ENCODE results near the gene LRFN2.

DNA sequence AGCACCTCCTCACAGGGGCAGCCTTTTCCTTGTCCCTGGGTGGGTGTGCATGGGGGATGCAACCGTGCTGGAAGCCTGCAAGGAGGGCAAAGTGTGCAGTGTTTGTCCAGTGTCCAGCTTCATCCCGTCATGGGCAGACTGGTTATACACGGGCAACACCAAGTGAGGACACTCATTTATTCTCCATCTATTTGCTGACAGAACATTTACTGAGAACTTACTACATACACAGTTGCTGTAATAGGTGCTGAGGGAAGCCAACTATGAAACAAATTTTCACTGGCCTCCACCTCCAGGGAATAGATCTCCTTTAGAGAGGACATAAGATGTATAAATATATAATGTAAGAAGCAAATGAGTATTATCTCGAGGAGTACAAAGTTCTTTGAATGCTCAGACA lies 136.7 kb downstream of the LRFN2 start:
- TF ChIP-seq, protein P1, sequence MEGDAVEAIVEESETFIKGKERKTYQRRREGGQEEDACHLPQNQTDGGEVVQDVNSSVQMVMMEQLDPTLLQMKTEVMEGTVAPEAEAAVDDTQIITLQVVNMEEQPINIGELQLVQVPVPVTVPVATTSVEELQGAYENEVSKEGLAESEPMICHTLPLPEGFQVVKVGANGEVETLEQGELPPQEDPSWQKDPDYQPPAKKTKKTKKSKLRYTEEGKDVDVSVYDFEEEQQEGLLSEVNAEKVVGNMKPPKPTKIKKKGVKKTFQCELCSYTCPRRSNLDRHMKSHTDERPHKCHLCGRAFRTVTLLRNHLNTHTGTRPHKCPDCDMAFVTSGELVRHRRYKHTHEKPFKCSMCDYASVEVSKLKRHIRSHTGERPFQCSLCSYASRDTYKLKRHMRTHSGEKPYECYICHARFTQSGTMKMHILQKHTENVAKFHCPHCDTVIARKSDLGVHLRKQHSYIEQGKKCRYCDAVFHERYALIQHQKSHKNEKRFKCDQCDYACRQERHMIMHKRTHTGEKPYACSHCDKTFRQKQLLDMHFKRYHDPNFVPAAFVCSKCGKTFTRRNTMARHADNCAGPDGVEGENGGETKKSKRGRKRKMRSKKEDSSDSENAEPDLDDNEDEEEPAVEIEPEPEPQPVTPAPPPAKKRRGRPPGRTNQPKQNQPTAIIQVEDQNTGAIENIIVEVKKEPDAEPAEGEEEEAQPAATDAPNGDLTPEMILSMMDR (IDR thresholded peaks at IDR 0.05; ENCODE audit: low read depth, low read length, poor library complexity, severe bottlenecking), result no peak
- no peak for TF ChIP-seq EZH2phosphoT487 (IDR thresholded peaks at IDR 0.05; ENCODE audit: borderline replicate concordance, low read length)
